GM21529 (cell line): ENCODE results near the gene ZNF330.

ENCODE experiments used
- ATAC-seq: cut with Tn5 transposase; IDR thresholded peaks from one replicate; pipeline ENCODE4 v1.9.1; 2021; ENCODE audit not compliant: unreplicated experiment

Gene ZNF330

GRCh38 chr4:141229408-141230101 is 8.9 kb downstream of the ZNF330 start:
- peak; percentile 65 for ATAC-seq

- no peak for ATAC-seq
Observed at GRCh38 chr4:141233673-141234072, 13.0 kb downstream of the ZNF330 start.

- ATAC-seq = no peak
Observed at GRCh38 chr4:141238186-141238585, 17.5 kb downstream of the ZNF330 start.

GRCh38 chr4:141240259-141240658 is 19.6 kb downstream of the ZNF330 start:
- ATAC-seq = no peak

GRCh38 chr4:141240671-141241070 is 20.0 kb downstream of the ZNF330 start:
- ATAC-seq = peak; percentile 41

- no peak for ATAC-seq
Observed at GRCh38 chr4:141241986-141242385, 21.3 kb downstream of the ZNF330 start.

GRCh38 chr4:141244419-141244818 is 23.7 kb downstream of the ZNF330 start:
- ATAC-seq = no peak

GRCh38 chr4:141246243-141246642 is 25.5 kb downstream of the ZNF330 start:
- no peak for ATAC-seq

- no peak for ATAC-seq
Observed at GRCh38 chr4:141246683-141247429, 26.2 kb downstream of the ZNF330 start.

- no peak for ATAC-seq
Observed at GRCh38 chr4:141247430-141247780, 26.7 kb downstream of the ZNF330 start.

GRCh38 chr4:141248029-141248428 is 27.3 kb downstream of the ZNF330 start:
- no peak for ATAC-seq

GRCh38 chr4:141248486-141248885 is 27.8 kb downstream of the ZNF330 start:
- ATAC-seq = no peak

- ATAC-seq = no peak
Observed at GRCh38 chr4:141254326-141254725, 33.6 kb downstream of the ZNF330 start.

- ATAC-seq = no peak
Observed at GRCh38 chr4:141255016-141255415, 34.3 kb downstream of the ZNF330 start.

- no peak for ATAC-seq
Observed at GRCh38 chr4:141258558-141258957, 37.9 kb downstream of the ZNF330 start.

- ATAC-seq = no peak
Observed at GRCh38 chr4:141275834-141276233, 55.1 kb downstream of the ZNF330 start.

- ATAC-seq = no peak
Observed at GRCh38 chr4:141283152-141283551, 62.5 kb downstream of the ZNF330 start.

- ATAC-seq = no peak
Observed at GRCh38 chr4:141283563-141283962, 62.9 kb downstream of the ZNF330 start.
